Astrocyte (in vitro differentiated cells and primary cell): ENCODE results near the gene MAP1LC3C. TPM values are rescaled to one million over a fixed set of nuclear protein-coding genes. Genes with fewer than 3 reads are reported as not detected.

Experiments
- DNase-seq: peaks from one replicate; pipeline ENCODE4 v3.0.0-alpha.2; 2010; ENCODE audit warnings: low read depth
- FAIRE-seq: peaks from 2 replicates; lab custom pipeline; 2011; peaks lifted over from hg19 to GRCh38; lab: Jason Lieb, UNC
- H2AFZ ChIP-seq: 2 replicates; pipeline ENCODE4 v1.6.0; 2012; ENCODE audit warnings: low read depth, low read length, inconsistent platforms
- H3K27ac ChIP-seq: 2 replicates; pipeline ENCODE4 v1.5.1; 2011; ENCODE audit warnings: low read depth, low read length, inconsistent platforms
- H3K27me3 ChIP-seq: 2 replicates; pipeline ENCODE4 v1.6.0; 2011; ENCODE audit warnings: low read length, inconsistent platforms; ENCODE audit not compliant: insufficient read depth
- H3K36me3 ChIP-seq: 2 replicates; pipeline ENCODE4 v1.5.1; 2011; ENCODE audit warnings: low read length, inconsistent platforms; ENCODE audit not compliant: insufficient read depth
- H3K4me1 ChIP-seq: 2 replicates; pipeline ENCODE4 v1.5.1; 2011; ENCODE audit warnings: low read length, inconsistent platforms; ENCODE audit not compliant: insufficient read depth
- H3K4me2 ChIP-seq: 2 replicates; pipeline ENCODE4 v1.6.0; 2012; ENCODE audit warnings: low read length, inconsistent platforms
- H3K4me3 ChIP-seq: 2 replicates; pipeline ENCODE4 v1.5.1; 2011; ENCODE audit warnings: low read depth, mild to moderate bottlenecking, low read length, inconsistent platforms; ENCODE audit not compliant: insufficient read depth
- H3K79me2 ChIP-seq: 2 replicates; pipeline ENCODE4 v1.6.0; 2012; ENCODE audit warnings: mild to moderate bottlenecking, low read length, inconsistent platforms; ENCODE audit not compliant: insufficient read depth
- H3K9ac ChIP-seq: 2 replicates; pipeline ENCODE4 v1.6.0; 2012; ENCODE audit warnings: mild to moderate bottlenecking, low read length, inconsistent platforms
- H3K9me3 ChIP-seq: 2 replicates; pipeline ENCODE4 v1.5.1; 2012; ENCODE audit warnings: low read depth, mild to moderate bottlenecking, low read length, inconsistent platforms; ENCODE audit not compliant: insufficient read depth
- H4K20me1 ChIP-seq: 2 replicates; pipeline ENCODE4 v1.6.0; 2012; ENCODE audit warnings: low read length, inconsistent platforms; ENCODE audit not compliant: insufficient read depth
- H3K27ac Mint-ChIP-seq: one replicate; pipeline ENCODE4 v1.8.0; 2021; ENCODE audit warnings: mild to moderate bottlenecking, mixed read lengths; ENCODE audit not compliant: unreplicated experiment
- H3K27me3 Mint-ChIP-seq: one replicate; pipeline ENCODE4 v1.8.0; 2021; ENCODE audit warnings: low read depth, mixed read lengths; ENCODE audit not compliant: unreplicated experiment
- H3K36me3 Mint-ChIP-seq: one replicate; pipeline ENCODE4 v1.8.0; 2021; ENCODE audit warnings: low read depth, mixed read lengths; ENCODE audit not compliant: unreplicated experiment
- H3K4me1 Mint-ChIP-seq: one replicate; pipeline ENCODE4 v1.8.0; 2021; ENCODE audit warnings: low read depth, mixed read lengths; ENCODE audit not compliant: unreplicated experiment
- H3K4me3 Mint-ChIP-seq: one replicate; pipeline ENCODE4 v1.8.0; 2021; ENCODE audit warnings: mild to moderate bottlenecking, moderate library complexity, mixed read lengths; ENCODE audit not compliant: unreplicated experiment
- H3K9me3 Mint-ChIP-seq: one replicate; pipeline ENCODE4 v1.8.0; 2021; ENCODE audit warnings: mild to moderate bottlenecking, mixed read lengths; ENCODE audit not compliant: unreplicated experiment
- CTCF ChIP-seq: IDR thresholded peaks from 2 replicates; pipeline ENCODE4 v1.5.1; 2011; ENCODE audit warnings: low read depth, mild to moderate bottlenecking, inconsistent platforms, low read length, moderate library complexity; ENCODE audit not compliant: insufficient read depth
- EZH2 ChIP-seq: IDR thresholded peaks from 2 replicates; pipeline ENCODE4 v1.6.1; 2012; ENCODE audit warnings: mild to moderate bottlenecking, low read length, inconsistent platforms; ENCODE audit not compliant: insufficient read depth
- total RNA-seq: library from RNA; stranded (reverse); gene quantifications from 2 replicates; pipeline ENCODE4 v1.2.1, GENCODE V29; 2021

The MAP1LC3C gene
- total RNA-seq, 1 donor from 2014 or later = 9.9 TPM

GRCh38 chr1:242023805-242024204 is 24.9 kb upstream of the MAP1LC3C start:
- no peak overlapping the region for H3K27ac ChIP-seq
- TF ChIP-seq CTCF = no peak
- TF ChIP-seq EZH2 = no peak
- no peak overlapping the region for H3K4me2 ChIP-seq
- H3K27ac Mint-ChIP-seq = no peak overlapping the region
- no peak overlapping the region for H2AFZ ChIP-seq
- peaks cover 2% of the 10 kb centered on the region for H3K9me3 Mint-ChIP-seq
- H3K79me2 ChIP-seq = no peaks in the 10 kb centered on the region
- H3K36me3 Mint-ChIP-seq = no peaks in the 10 kb centered on the region
- no peak for DNase-seq
- no peaks in the 10 kb centered on the region for H3K4me1 Mint-ChIP-seq
- H3K4me3 Mint-ChIP-seq = no peak overlapping the region
- no peaks in the 10 kb centered on the region for H4K20me1 ChIP-seq
- no peak overlapping the region for H3K4me3 ChIP-seq
- no peak for FAIRE-seq
- no peaks in the 10 kb centered on the region for H3K27me3 ChIP-seq
- H3K9ac ChIP-seq = no peak overlapping the region
- H3K4me1 ChIP-seq = no peaks in the 10 kb centered on the region
- no peaks in the 10 kb centered on the region for H3K36me3 ChIP-seq
- H3K9me3 ChIP-seq = no peaks in the 10 kb centered on the region
- no peaks in the 10 kb centered on the region for H3K27me3 Mint-ChIP-seq

GRCh38 chr1:242019018-242019417 is 20.1 kb upstream of the MAP1LC3C start:
- no peak overlapping the region for H3K27ac ChIP-seq
- Mint-ChIP-seq H3K4me1 (no peaks in the 10 kb centered on the region), H3K36me3 (no peaks in the 10 kb centered on the region), H3K9me3 (peaks cover 2% of the 10 kb centered on the region), H3K27ac (no peak overlapping the region), H3K27me3 (no peaks in the 10 kb centered on the region), H3K4me3 (no peak overlapping the region)
- H3K27me3 ChIP-seq = no peaks in the 10 kb centered on the region
- no peaks in the 10 kb centered on the region for H3K36me3 ChIP-seq
- DNase-seq = no peak
- FAIRE-seq = no peak
- no peaks in the 10 kb centered on the region for H4K20me1 ChIP-seq
- H3K4me3 ChIP-seq = no peak overlapping the region
- no peak overlapping the region for H2AFZ ChIP-seq
- H3K9ac ChIP-seq = no peak overlapping the region
- no peak overlapping the region for H3K4me2 ChIP-seq
- H3K9me3 ChIP-seq = no peaks in the 10 kb centered on the region
- no peaks in the 10 kb centered on the region for H3K79me2 ChIP-seq
- H3K4me1 ChIP-seq = no peaks in the 10 kb centered on the region
- TF ChIP-seq EZH2 = no peak
- no peak for TF ChIP-seq CTCF

GRCh38 chr1:242017580-242018233 is 18.8 kb upstream of the MAP1LC3C start:
- H3K27ac Mint-ChIP-seq = no peak overlapping the region
- TF ChIP-seq EZH2 = no peak
- peak; percentile 53 for TF ChIP-seq CTCF

More at GRCh38 chr1:242017580-242018233, 18.8 kb upstream of the MAP1LC3C start:
- H3K27me3 Mint-ChIP-seq = no peaks in the 10 kb centered on the region
- DNase-seq (peak; percentile 28), FAIRE-seq (no peak)
- Histone ChIP-seq H3K4me2 (no peak overlapping the region), H4K20me1 (no peaks in the 10 kb centered on the region), H3K9me3 (no peaks in the 10 kb centered on the region), H3K9ac (no peak overlapping the region), H3K79me2 (no peaks in the 10 kb centered on the region), H3K27ac (no peak overlapping the region), H2AFZ (no peak overlapping the region), H3K27me3 (no peaks in the 10 kb centered on the region), H3K4me1 (no peaks in the 10 kb centered on the region), H3K4me3 (no peak overlapping the region), H3K36me3 (no peaks in the 10 kb centered on the region)
- H3K4me3 Mint-ChIP-seq = no peak overlapping the region
- H3K9me3 Mint-ChIP-seq = no peaks in the 10 kb centered on the region
- no peaks in the 10 kb centered on the region for H3K4me1 Mint-ChIP-seq
- no peaks in the 10 kb centered on the region for H3K36me3 Mint-ChIP-seq
